SH-SY5Y (cell line): Measurements from ENCODE around the gene TLR4.

ENCODE experiments used
- GATA2 ChIP-seq: IDR thresholded peaks from 2 replicates; pipeline ENCODE4 v1.6.1; 2011; ENCODE audit warnings: mild to moderate bottlenecking, low read depth, low read length
- GATA3 ChIP-seq: IDR thresholded peaks from 2 replicates; pipeline ENCODE4 v1.6.1; 2011; ENCODE audit warnings: low read depth, mild to moderate bottlenecking, low read length, moderate library complexity

DNA sequence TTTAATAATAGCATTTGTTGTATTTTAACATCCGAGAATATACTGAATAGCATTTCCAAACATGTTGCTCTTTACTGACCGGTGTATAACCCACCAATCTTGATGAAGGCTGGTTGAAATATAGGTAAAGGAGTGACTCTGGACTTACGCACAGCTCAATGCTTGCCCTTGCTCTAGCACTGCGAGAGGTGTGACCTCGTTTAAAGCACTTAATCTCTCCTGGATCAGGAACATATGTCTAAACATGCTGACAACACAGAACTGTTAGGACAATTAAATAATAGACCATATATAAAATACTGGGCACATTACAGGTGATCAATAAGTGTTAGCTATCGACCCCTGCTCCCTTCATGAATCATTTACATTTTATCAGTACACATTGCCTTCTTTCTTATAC, 28.3 kb downstream of the TLR4 start:
- no peak for TF ChIP-seq GATA2
- TF ChIP-seq GATA3: no peak
